ACC112 (cell line): ENCODE data around the gene PDE4B.
A peak's percentile ranks its signal among the peaks of the same experiment; 100 is the strongest.

Experiments used
- H2AFZ ChIP-seq: fragments of 200-600 bp; sonication (generic); one replicate; pipeline ENCODE4 v1.6.0; 2017; ENCODE audit warnings: antibody characterized with exemption, low read length; ENCODE audit not compliant: unreplicated experiment
- H3K27ac ChIP-seq: fragments of 200-600 bp; sonication (generic); 2 replicates; pipeline ENCODE4 v1.5.1; 2014; ENCODE audit warnings: low read depth, mild to moderate bottlenecking, antibody characterized with exemption, low read length, moderate library complexity
- H3K27me3 ChIP-seq: fragments of 200-600 bp; sonication (generic); 2 replicates; pipeline ENCODE4 v1.6.1; 2014; ENCODE audit warnings: mild to moderate bottlenecking, antibody characterized with exemption, low read length, moderate library complexity, mixed read lengths; ENCODE audit not compliant: insufficient read depth
- H3K36me3 ChIP-seq: fragments of 200-600 bp; sonication (generic); 2 replicates; pipeline ENCODE4 v1.6.1; 2016; ENCODE audit warnings: mild to moderate bottlenecking, antibody characterized with exemption, low read length, moderate library complexity, mixed read lengths; ENCODE audit not compliant: insufficient read depth
- H3K4me1 ChIP-seq: fragments of 200-600 bp; sonication (generic); one replicate; pipeline ENCODE4 v1.6.1; 2016; ENCODE audit warnings: low read length, mixed read lengths; ENCODE audit not compliant: insufficient read depth, unreplicated experiment, control insufficient read depth
- H3K4me3 ChIP-seq: fragments of 200-600 bp; sonication (generic); 2 replicates; pipeline ENCODE4 v1.5.1; 2014; ENCODE audit warnings: mild to moderate bottlenecking, low read depth, low read length
- H3K79me2 ChIP-seq: fragments of 200-600 bp; sonication (generic); one replicate; pipeline ENCODE4 v1.6.0; 2016; ENCODE audit warnings: low read length; ENCODE audit not compliant: control insufficient read depth, unreplicated experiment, insufficient read depth

Gene PDE4B

GRCh38 chr1:65792669-65793358 is at the start of gene PDE4B:
Gene PDE4B, plus strand, starts transcription at chr1:65792895.
- no peaks in the 10 kb centered on the region for H3K27me3 ChIP-seq
- H3K36me3 ChIP-seq, result no peaks in the 10 kb centered on the region
- peak within 1 kb of the TSS; percentile 97 for H2AFZ ChIP-seq
- peaks cover 24% of the 10 kb centered on the region for H3K4me1 ChIP-seq
- no peaks in the 10 kb centered on the region for H3K79me2 ChIP-seq
- H3K27ac ChIP-seq, result no peak within 1 kb of the TSS
- peak within 1 kb of the TSS; percentile 92 for H3K4me3 ChIP-seq

GRCh38 chr1:65744731-65745130 is 48.0 kb upstream of the PDE4B start:
- Histone ChIP-seq H3K36me3 (no peaks in the 10 kb centered on the region), H3K79me2 (no peaks in the 10 kb centered on the region), H3K27ac (no peak overlapping the region), H3K27me3 (no peaks in the 10 kb centered on the region), H2AFZ (no peak overlapping the region), H3K4me1 (no peaks in the 10 kb centered on the region), H3K4me3 (no peak overlapping the region)

- Histone ChIP-seq H3K27ac (no peak overlapping the region), H3K27me3 (no peaks in the 10 kb centered on the region)
Observed at GRCh38 chr1:65751961-65752360, 40.7 kb upstream of the PDE4B start.

GRCh38 chr1:65756616-65757015 is 36.1 kb upstream of the PDE4B start:
- H3K4me3 ChIP-seq, result no peak overlapping the region
- no peak overlapping the region for H2AFZ ChIP-seq
- H3K36me3 ChIP-seq, result no peaks in the 10 kb centered on the region
- no peaks in the 10 kb centered on the region for H3K4me1 ChIP-seq
- no peaks in the 10 kb centered on the region for H3K79me2 ChIP-seq
- no peaks in the 10 kb centered on the region for H3K27me3 ChIP-seq
- no peak overlapping the region for H3K27ac ChIP-seq

More at GRCh38 chr1:65751961-65752360, 40.7 kb upstream of the PDE4B start:
- Histone ChIP-seq H3K4me3 (no peak overlapping the region), H3K79me2 (no peaks in the 10 kb centered on the region), H3K4me1 (no peaks in the 10 kb centered on the region), H3K36me3 (no peaks in the 10 kb centered on the region), H2AFZ (no peak overlapping the region)

- Histone ChIP-seq H3K27ac (no peak overlapping the region), H3K79me2 (no peaks in the 10 kb centered on the region), H3K4me3 (no peak overlapping the region), H3K27me3 (no peaks in the 10 kb centered on the region), H3K4me1 (no peaks in the 10 kb centered on the region), H2AFZ (no peak overlapping the region), H3K36me3 (no peaks in the 10 kb centered on the region)
Observed at GRCh38 chr1:65757531-65757930, 35.2 kb upstream of the PDE4B start.

GRCh38 chr1:65758128-65758527 is 34.6 kb upstream of the PDE4B start:
- Histone ChIP-seq H3K27me3 (no peaks in the 10 kb centered on the region), H3K27ac (no peak overlapping the region), H3K4me1 (no peaks in the 10 kb centered on the region), H3K79me2 (no peaks in the 10 kb centered on the region), H2AFZ (no peak overlapping the region), H3K36me3 (no peaks in the 10 kb centered on the region), H3K4me3 (no peak overlapping the region)

GRCh38 chr1:65759516-65759915 is 33.2 kb upstream of the PDE4B start:
- Histone ChIP-seq H3K79me2 (no peaks in the 10 kb centered on the region), H3K36me3 (no peaks in the 10 kb centered on the region), H3K27ac (no peak overlapping the region), H3K4me1 (no peaks in the 10 kb centered on the region), H3K4me3 (no peak overlapping the region), H2AFZ (no peak overlapping the region), H3K27me3 (no peaks in the 10 kb centered on the region)

- Histone ChIP-seq H3K4me3 (no peak overlapping the region), H2AFZ (no peak overlapping the region), H3K27ac (no peak overlapping the region), H3K79me2 (no peaks in the 10 kb centered on the region), H3K4me1 (no peaks in the 10 kb centered on the region), H3K36me3 (no peaks in the 10 kb centered on the region), H3K27me3 (no peaks in the 10 kb centered on the region)
Observed at GRCh38 chr1:65762081-65762862, 30.4 kb upstream of the PDE4B start.

GRCh38 chr1:65764052-65764451 is 28.6 kb upstream of the PDE4B start:
- H3K4me1 ChIP-seq, result no peaks in the 10 kb centered on the region
- H3K27ac ChIP-seq, result no peak overlapping the region
- H3K36me3 ChIP-seq, result no peaks in the 10 kb centered on the region
- H3K79me2 ChIP-seq, result no peaks in the 10 kb centered on the region
- no peak overlapping the region for H3K4me3 ChIP-seq
- no peak overlapping the region for H2AFZ ChIP-seq
- no peaks in the 10 kb centered on the region for H3K27me3 ChIP-seq

- no peaks in the 10 kb centered on the region for H3K79me2 ChIP-seq
- H2AFZ ChIP-seq, result no peak overlapping the region
- H3K36me3 ChIP-seq, result no peaks in the 10 kb centered on the region
- H3K27ac ChIP-seq, result no peak overlapping the region
- no peak overlapping the region for H3K4me3 ChIP-seq
- H3K4me1 ChIP-seq, result no peaks in the 10 kb centered on the region
- H3K27me3 ChIP-seq, result no peaks in the 10 kb centered on the region
Observed at GRCh38 chr1:65765631-65766030, 27.1 kb upstream of the PDE4B start.

- Histone ChIP-seq H3K4me3 (no peak overlapping the region), H2AFZ (no peak overlapping the region), H3K36me3 (no peaks in the 10 kb centered on the region), H3K4me1 (no peaks in the 10 kb centered on the region), H3K27me3 (no peaks in the 10 kb centered on the region), H3K79me2 (no peaks in the 10 kb centered on the region), H3K27ac (no peak overlapping the region)
Observed at GRCh38 chr1:65769636-65770035, 23.1 kb upstream of the PDE4B start.
